Liver (tissue), 9 donors: ENCODE results near the gene SSR3. TPM values are rescaled to one million over a fixed set of nuclear protein-coding genes. Genes with fewer than 3 reads are reported as not detected.
"Not testable (repeated sequence)": the region's sequence is repeated elsewhere in the genome, so short reads cannot be mapped to it uniquely, and the experiment has no call there.

Experiments
- DNase-seq: peaks from one replicate; pipeline ENCODE4 v3.0.0-alpha.2; 2017; ENCODE audit warnings: low spot score
- H3K27ac ChIP-seq, 2 donors: one replicate each; pipeline ENCODE4 v1.7.0; 2013; ENCODE audit warnings: inconsistent platforms in 2 of 2, low read length in 2 of 2, control low read depth in 1 of 2, low read depth in 1 of 2, mild to moderate bottlenecking in 1 of 2
- H3K27me3 ChIP-seq, 4 donors: one replicate each; pipeline versions ENCODE4 v1.6.1 to v1.7.0; 2013; ENCODE audit warnings: low read length in 3 of 4, inconsistent platforms in 1 of 4, mild to moderate bottlenecking in 1 of 4, moderate library complexity in 1 of 4; ENCODE audit not compliant: control insufficient read depth in 4 of 4, insufficient read depth in 4 of 4
- H3K36me3 ChIP-seq, 4 donors: one replicate each; pipeline versions ENCODE4 v1.6.1 to v1.7.0; 2013; ENCODE audit warnings: low read length in 3 of 4, mild to moderate bottlenecking in 3 of 4, low read depth in 1 of 4, moderate library complexity in 1 of 4; ENCODE audit not compliant: control insufficient read depth in 4 of 4, insufficient read depth in 3 of 4
- H3K4me1 ChIP-seq, 4 donors: one replicate each; pipeline versions ENCODE4 v1.6.1 to v1.7.0; 2013; ENCODE audit warnings: low read length in 3 of 4, mild to moderate bottlenecking in 3 of 4, moderate library complexity in 1 of 4; ENCODE audit not compliant: control insufficient read depth in 4 of 4, insufficient read depth in 4 of 4
- H3K4me3 ChIP-seq, 3 donors: one replicate each; pipeline versions ENCODE4 v1.6.1 to v1.7.0; 2013; ENCODE audit warnings: low read length in 3 of 3, control low read depth in 1 of 3, low read depth in 1 of 3, mild to moderate bottlenecking in 1 of 3
- H3K9ac ChIP-seq, 2 donors: one replicate each; pipeline ENCODE4 v1.7.0; 2013; ENCODE audit warnings: low read length in 2 of 2, mild to moderate bottlenecking in 2 of 2, moderate library complexity in 2 of 2, control low read depth in 1 of 2, low read depth in 1 of 2
- H3K9me3 ChIP-seq, 4 donors: one replicate each; pipeline versions ENCODE4 v1.6.1 to v1.7.0; 2013; ENCODE audit warnings: low read length in 3 of 4; ENCODE audit not compliant: control insufficient read depth in 4 of 4
- ATF3 ChIP-seq: IDR thresholded peaks from 2 replicates; pipeline ENCODE4 v1.6.1; 2016; ENCODE audit warnings: antibody characterized with exemption
- CTCF ChIP-seq: fragments of 150-350 bp; IDR thresholded peaks from 2 replicates; pipeline ENCODE4 v1.5.1; 2017; ENCODE audit warnings: improper control_type of control experiment, low read depth, low read length; ENCODE audit not compliant: missing input control
- EGR1 ChIP-seq, 2 donors: IDR thresholded peaks; 2 replicates each; pipeline ENCODE4 v1.6.1; 2016 to 2018; ENCODE audit warnings: antibody characterized with exemption in 2 of 2, low read depth in 2 of 2
- FOXA1 ChIP-seq: IDR thresholded peaks from 2 replicates; pipeline ENCODE4 v1.6.1; 2016; ENCODE audit warnings: antibody characterized with exemption
- FOXA2 ChIP-seq: IDR thresholded peaks from 2 replicates; pipeline ENCODE4 v1.6.1; 2016; ENCODE audit warnings: antibody characterized with exemption
- GABPA ChIP-seq, 2 donors: IDR thresholded peaks in 1 of 2; conservative IDR thresholded peaks in 1 of 2; 2 replicates each; pipeline ENCODE4 v1.6.1; 2016; ENCODE audit warnings: antibody characterized with exemption in 2 of 2, mild to moderate bottlenecking in 1 of 2, moderate library complexity in 1 of 2
- HNF4G ChIP-seq: IDR thresholded peaks from 2 replicates; pipeline ENCODE4 v1.6.1; 2016; ENCODE audit warnings: antibody characterized with exemption
- JUND ChIP-seq, 2 donors: IDR thresholded peaks; 2 replicates each; pipeline ENCODE4 v1.6.1; 2016; ENCODE audit warnings: antibody characterized with exemption in 2 of 2
- NR2F2 ChIP-seq: IDR thresholded peaks from 2 replicates; pipeline ENCODE4 v1.6.1; 2016; ENCODE audit warnings: antibody characterized with exemption
- RAD21 ChIP-seq, 2 donors: IDR thresholded peaks; 2 replicates each; pipeline ENCODE4 v1.6.1; 2016; ENCODE audit warnings: antibody characterized with exemption in 2 of 2, mild to moderate bottlenecking in 2 of 2
- REST ChIP-seq: IDR thresholded peaks from 2 replicates; pipeline ENCODE4 v1.6.1; 2016; ENCODE audit warnings: antibody characterized with exemption, mild to moderate bottlenecking
- SP1 ChIP-seq: IDR thresholded peaks from 2 replicates; pipeline ENCODE4 v1.6.1; 2018; ENCODE audit warnings: antibody characterized with exemption, mild to moderate bottlenecking
- TAF1 ChIP-seq: conservative IDR thresholded peaks from 2 replicates; pipeline ENCODE4 v1.6.1; 2016; ENCODE audit warnings: antibody characterized with exemption, mild to moderate bottlenecking
- YY1 ChIP-seq: IDR thresholded peaks from 2 replicates; pipeline ENCODE4 v1.6.1; 2016; ENCODE audit warnings: antibody characterized with exemption, mild to moderate bottlenecking
- WGBS: extraction: QIAGEN DNeasy Blood & Tissue Kit; methylation state at CpG from one replicate; pipeline ENCODE4 v1.1.7; 2013; 5-methylcytosine and 5-hydroxymethylcytosine counted together
- polyA plus RNA-seq, 2 donors: library from polyadenylated mRNA; stranded (reverse) in 1 of 2; unstranded in 1 of 2; fragments of 200-250 nt in 1 of 2; fragments of >200 nt in 1 of 2; fragmentation: Nextera tagmentation in 1 of 2; extraction: Ambion mirVana in 1 of 2; gene quantifications; one replicate each; pipeline versions ENCODE4 v1.2.1 to v1.2.3, GENCODE V29; 2013 to 2015
- total RNA-seq, 2 donors: library from RNA; depleted of rRNA; stranded (reverse); fragments of >200 nt; gene quantifications; one replicate each; pipeline ENCODE4 v1.2.3, GENCODE V29; 2014
- donor health status: healthy.
- donor health status: healthy.
- donor health status: healthy.
- donor health status: healthy.
- donor health status: healthy.

Gene SSR3
- total and polyA plus RNA-seq, 4 donors = 63.7 to 168 (median 115) TPM

- no peak for DNase-seq
- TF ChIP-seq YY1 (no peak), CTCF (no peak), GABPA (IDR thresholded peaks at IDR 0.05 in 1 of 2, conservative IDR thresholded peaks at IDR 0.05 in 1 of 2) (no peak)
Observed at GRCh38 chr3:156575641-156576040, 20.7 kb upstream of the SSR3 start.

GRCh38 chr3:156569881-156570280 is 15.0 kb upstream of the SSR3 start:
- H3K4me1 ChIP-seq, H3K27ac ChIP-seq, H3K36me3 ChIP-seq, H3K9ac ChIP-seq, H3K4me3 ChIP-seq, DNase-seq, H3K27me3 ChIP-seq, H3K9me3 ChIP-seq: not testable (repeated sequence)
- 80% methylated on average over 4 of the region's 4 CpGs for WGBS

More at GRCh38 chr3:156575641-156576040, 20.7 kb upstream of the SSR3 start:
- no peak overlapping the region for H3K27ac ChIP-seq
- H3K9ac ChIP-seq = no peak overlapping the region
- H3K27me3 ChIP-seq = no peaks in the 10 kb centered on the region
- no peaks in the 10 kb centered on the region for H3K9me3 ChIP-seq
- no peaks in the 10 kb centered on the region for H3K4me1 ChIP-seq
- no peaks in the 10 kb centered on the region for H3K36me3 ChIP-seq
- WGBS = 94% methylated on average over 3 of the region's 3 CpGs
- no peak overlapping the region for H3K4me3 ChIP-seq

- H3K9ac ChIP-seq, H3K27ac ChIP-seq, DNase-seq, H3K36me3 ChIP-seq, H3K27me3 ChIP-seq, H3K4me1 ChIP-seq, H3K9me3 ChIP-seq, H3K4me3 ChIP-seq: not testable (repeated sequence)
- 91% methylated on average over 8 of the region's 8 CpGs for WGBS
Observed at GRCh38 chr3:156569016-156569415, 14.1 kb upstream of the SSR3 start.

- Histone ChIP-seq H3K9ac (no peak overlapping the region), H3K36me3 (no peaks in the 10 kb centered on the region), H3K9me3 (no peaks in the 10 kb centered on the region), H3K4me3 (no peak overlapping the region), H3K27me3 (no peaks in the 10 kb centered on the region), H3K27ac (no peak overlapping the region), H3K4me1 (peaks cover 0 to 12% (median 7%) of the 10 kb centered on the region in 4 donors)
- DNase-seq = no peak
- 40% methylated on average over 1 of the region's 1 CpG for WGBS
- TF ChIP-seq JUND (IDR thresholded peaks at IDR 0.05) = no peak
- TF ChIP-seq REST = no peak
- TF ChIP-seq RAD21 (IDR thresholded peaks at IDR 0.05) = no peak
- no peak for TF ChIP-seq SP1
- TF ChIP-seq FOXA2 = no peak
- no peak for TF ChIP-seq GABPA (IDR thresholded peaks at IDR 0.05 in 1 of 2, conservative IDR thresholded peaks at IDR 0.05 in 1 of 2)
- no peak for TF ChIP-seq YY1
- no peak for TF ChIP-seq ATF3
- no peak for TF ChIP-seq CTCF
- TF ChIP-seq NR2F2 = no peak
- TF ChIP-seq FOXA1 = no peak
- TF ChIP-seq HNF4G = no peak
- TF ChIP-seq TAF1 = no peak
- no peak for TF ChIP-seq EGR1 (IDR thresholded peaks at IDR 0.05; ENCODE audit: low read depth in 2 of 2)
Observed at GRCh38 chr3:156563900-156564682, 9.2 kb upstream of the SSR3 start.
